ENCODE measurements around the gene HSP90AB1. TPM values are rescaled to one million over a fixed set of nuclear protein-coding genes. Genes with fewer than 3 reads are reported as not detected.

HSP90AB1 gene
- polyA plus RNA-seq, 2 of the 4 experiments (the other 2 are of a cell fraction) = 1,136 to 1,155 TPM

GRCh38 chr6:44272529-44272928 lies 25.6 kb downstream of the HSP90AB1 start:
- ATAC-seq (no peak), DNase-seq (ENCODE audit: low read depth in 1 of 2, low spot score in 1 of 2) (no peak), FAIRE-seq (no peak)
- no peak overlapping the region for H3K4me2 ChIP-seq
- WGBS (ENCODE audit: missing lambda C conversion rate) = 56% methylated on average over 3 of the region's 3 CpGs
- H3K9me3 ChIP-seq = no peaks in the 10 kb centered on the region
- no peak overlapping the region for H3K27ac ChIP-seq
- ChIA-PET POLR2A (no interaction called here), CTCF (interaction anchor here (1.0 to 1.8 kb wide), 3 partner anchors 16 to 66 kb away, joined by 3 to 4 read pairs (median 3); no protein-coding TSS in a partner anchor)
- H3K4me3 ChIP-seq = no peak overlapping the region
- H3K4me1 ChIP-seq = no peaks in the 10 kb centered on the region
- TF ChIP-seq CBX8 (IDR thresholded peaks at IDR 0.05) (no peak), CHD4 (IDR thresholded peaks at IDR 0.05; ENCODE audit: borderline replicate concordance) (no peak), TFCP2L1 (CRISPR knock-in tag; IDR thresholded peaks at IDR 0.05) (no peak), RARB (CRISPR knock-in tag; IDR thresholded peaks at IDR 0.05) (no peak), ZC3H11A (IDR thresholded peaks at IDR 0.05) (no peak)

GRCh38 chr6:44272999-44273566 lies 26.2 kb downstream of the HSP90AB1 start:
- ChIA-PET POLR2A (no interaction called here), CTCF (interaction anchor here (1.6 to 1.8 kb wide), 2 partner anchors 16 to 66 kb away, joined by 4 to 6 read pairs; no protein-coding TSS in a partner anchor)
- H3K27ac ChIP-seq = no peak overlapping the region
- ATAC-seq (no peak), DNase-seq (ENCODE audit: low read depth in 1 of 2, low spot score in 1 of 2) (no peak), FAIRE-seq (no peak)
- 72% methylated on average over 14 of the region's 23 CpGs for WGBS (ENCODE audit: missing lambda C conversion rate)
- H3K4me3 ChIP-seq = no peak overlapping the region
- no peak for TF ChIP-seq CEBPB (IDR thresholded peaks at IDR 0.05)
- no peak for TF ChIP-seq EHF (CRISPR knock-in tag; IDR thresholded peaks at IDR 0.05)
- no peak for TF ChIP-seq MYC (IDR thresholded peaks at IDR 0.05; ENCODE audit: borderline replicate concordance, low read length)
- no peak for TF ChIP-seq PBX3 (IDR thresholded peaks at IDR 0.05)
- no peak for TF ChIP-seq CBX8 (IDR thresholded peaks at IDR 0.05)
- H3K4me2 ChIP-seq = no peak overlapping the region
- no peaks in the 10 kb centered on the region for H3K9me3 ChIP-seq
- no peaks in the 10 kb centered on the region for H3K4me1 ChIP-seq

GRCh38 chr6:44273617-44274016 lies 26.7 kb downstream of the HSP90AB1 start:
- POLR2A ChIA-PET = no interaction called here
- H3K4me2 ChIP-seq = no peak overlapping the region
- ATAC-seq = no peak
- H3K4me1 ChIP-seq = no peaks in the 10 kb centered on the region
- DNase-seq (ENCODE audit: low read depth in 1 of 2, low spot score in 1 of 2) = no peak
- WGBS (ENCODE audit: missing lambda C conversion rate) = 0% methylated on average over 1 of the region's 1 CpG
- no peaks in the 10 kb centered on the region for H3K9me3 ChIP-seq
- no peak for FAIRE-seq
- CTCF ChIA-PET = interaction anchor here (1.0 to 2.8 kb wide), 3 partner anchors 15 to 66 kb away, joined by 3 to 12 read pairs (median 6); no protein-coding TSS in a partner anchor
- no peak overlapping the region for H3K27ac ChIP-seq
- no peak overlapping the region for H3K4me3 ChIP-seq
- no peak for TF ChIP-seq HES2 (IDR thresholded peaks at IDR 0.05)
- TF ChIP-seq TFCP2L1 (CRISPR knock-in tag; IDR thresholded peaks at IDR 0.05) = no peak
- TF ChIP-seq POLR2A (IDR thresholded peaks at IDR 0.05; ENCODE audit: low read length) = no peak
- TF ChIP-seq KDM1A (IDR thresholded peaks at IDR 0.05; ENCODE audit: low read depth) = no peak
- TF ChIP-seq CHD2 (IDR thresholded peaks at IDR 0.05; ENCODE audit: low read length, partially characterized antibody) = no peak

- 93% methylated on average over 49 of the region's 59 CpGs for WGBS (ENCODE audit: missing lambda C conversion rate)
Measured at GRCh38 chr6:44275271-44275748, 28.4 kb downstream of the HSP90AB1 start.

More at GRCh38 chr6:44275271-44275748, 28.4 kb downstream of the HSP90AB1 start:
- no peak overlapping the region for H3K4me2 ChIP-seq
- no peaks in the 10 kb centered on the region for H3K9me3 ChIP-seq
- H3K4me3 ChIP-seq = no peak overlapping the region
- ChIA-PET POLR2A (no interaction called here), CTCF (interaction anchor here (1.1 to 5.0 kb wide), 5 partner anchors 7 to 64 kb away, joined by 3 to 29 read pairs (median 4); partner anchors contain the start of gene AARS2)
- ATAC-seq = no peak
- H3K4me1 ChIP-seq = no peaks in the 10 kb centered on the region
- FAIRE-seq = no peak
- DNase-seq (ENCODE audit: low read depth in 1 of 2, low spot score in 1 of 2) = no peak
- TF ChIP-seq E2F6 (IDR thresholded peaks at IDR 0.05; ENCODE audit: borderline replicate concordance, low read depth) (no peak), KDM1A (IDR thresholded peaks at IDR 0.05; ENCODE audit: low read depth) (no peak), MYC (IDR thresholded peaks at IDR 0.05; ENCODE audit: borderline replicate concordance, low read length) (no peak)
- no peak overlapping the region for H3K27ac ChIP-seq

Data from A549 (cell line).